Measurements from ENCODE around the gene PLEKHH3.
"Not testable (repeated sequence)": the region's sequence is repeated elsewhere in the genome, so short reads cannot be mapped to it uniquely, and the experiment has no call there.

Gene PLEKHH3

GRCh38 chr17:42670789-42671657 lies 5.8 kb downstream of the PLEKHH3 start:
- Mint-ChIP-seq H3K4me3 (peak overlapping the region; percentile 63), H3K9me3 (no peaks in the 10 kb centered on the region), H3K27ac (no peak overlapping the region), H3K4me1 (ENCODE audit: low read depth) (peaks cover 33% of the 10 kb centered on the region), H3K36me3 (ENCODE audit: low read depth) (peaks cover 18% of the 10 kb centered on the region), H3K27me3 (peaks cover 74% of the 10 kb centered on the region)
- intact Hi-C loops (cut with micrococcal nuclease) = no loop called here

GRCh38 chr17:42669977-42670788 lies 6.6 kb downstream of the PLEKHH3 start:
- Mint-ChIP-seq H3K4me1 (ENCODE audit: low read depth) (peaks cover 28% of the 10 kb centered on the region), H3K27ac (no peak overlapping the region), H3K9me3 (no peaks in the 10 kb centered on the region), H3K4me3 (peak overlapping the region; percentile 63), H3K36me3 (ENCODE audit: low read depth) (peaks cover 27% of the 10 kb centered on the region), H3K27me3 (peaks cover 67% of the 10 kb centered on the region)
- intact Hi-C loops (cut with micrococcal nuclease) = no loop called here

DNA sequence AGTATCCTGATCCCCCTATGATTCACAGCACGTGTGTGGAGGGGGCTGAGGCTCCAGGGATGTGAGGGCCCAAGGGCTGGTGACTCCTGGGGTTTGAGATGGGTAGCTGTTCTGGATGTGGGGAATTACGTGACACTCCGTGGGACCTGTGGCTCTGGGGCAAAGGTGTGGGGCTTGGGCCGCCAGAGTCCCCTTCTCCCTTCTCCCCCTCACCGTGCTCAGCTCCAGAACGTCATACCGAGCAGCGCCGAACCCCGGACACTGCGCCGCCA lies 7.2 kb downstream of the PLEKHH3 start:
- H3K27ac Mint-ChIP-seq = no peak overlapping the region
- H3K4me1 Mint-ChIP-seq (ENCODE audit: low read depth) = peaks cover 25% of the 10 kb centered on the region
- peak overlapping the region; percentile 18 for H3K4me3 Mint-ChIP-seq
- H3K9me3 Mint-ChIP-seq = no peaks in the 10 kb centered on the region
- intact Hi-C loops (cut with micrococcal nuclease) = no loop called here
- H3K36me3 Mint-ChIP-seq (ENCODE audit: low read depth) = peaks cover 28% of the 10 kb centered on the region
- H3K27me3 Mint-ChIP-seq = peaks cover 61% of the 10 kb centered on the region

GRCh38 chr17:42667088-42667951 lies 9.5 kb downstream of the PLEKHH3 start:
- intact Hi-C loops (cut with micrococcal nuclease) = no loop called here
- H3K27ac Mint-ChIP-seq = no peak overlapping the region

GRCh38 chr17:42666126-42666525 lies 10.7 kb downstream of the PLEKHH3 start:
- intact Hi-C loops (cut with micrococcal nuclease); H3K4me3 Mint-ChIP-seq; H3K27ac Mint-ChIP-seq; H3K4me1 Mint-ChIP-seq (ENCODE audit: low read depth); H3K9me3 Mint-ChIP-seq: not testable (repeated sequence)
- Mint-ChIP-seq H3K27me3 (peaks cover 27% of the 10 kb centered on the region), H3K36me3 (ENCODE audit: low read depth) (peaks cover 28% of the 10 kb centered on the region)

More at GRCh38 chr17:42667088-42667951, 9.5 kb downstream of the PLEKHH3 start:
- H3K9me3 Mint-ChIP-seq = no peaks in the 10 kb centered on the region
- H3K27me3 Mint-ChIP-seq = peaks cover 39% of the 10 kb centered on the region
- peaks cover 28% of the 10 kb centered on the region for H3K36me3 Mint-ChIP-seq (ENCODE audit: low read depth)
- no peak overlapping the region for H3K4me3 Mint-ChIP-seq
- peaks cover 18% of the 10 kb centered on the region for H3K4me1 Mint-ChIP-seq (ENCODE audit: low read depth)

GRCh38 chr17:42665581-42666001 lies 11.2 kb downstream of the PLEKHH3 start:
- Mint-ChIP-seq H3K36me3 (ENCODE audit: low read depth) (peaks cover 28% of the 10 kb centered on the region), H3K27ac (no peak overlapping the region), H3K9me3 (no peaks in the 10 kb centered on the region), H3K4me1 (ENCODE audit: low read depth) (peaks cover 5% of the 10 kb centered on the region), H3K27me3 (peaks cover 22% of the 10 kb centered on the region), H3K4me3 (no peak overlapping the region)
- intact Hi-C loops (cut with micrococcal nuclease) = no loop called here

- intact Hi-C loops (cut with micrococcal nuclease) = no loop called here
- H3K27me3 Mint-ChIP-seq = peaks cover 24% of the 10 kb centered on the region
- peaks cover 8% of the 10 kb centered on the region for H3K36me3 Mint-ChIP-seq (ENCODE audit: low read depth)
- no peak overlapping the region for H3K27ac Mint-ChIP-seq
- peaks cover 7% of the 10 kb centered on the region for H3K9me3 Mint-ChIP-seq
- peaks cover 22% of the 10 kb centered on the region for H3K4me1 Mint-ChIP-seq (ENCODE audit: low read depth)
- no peak overlapping the region for H3K4me3 Mint-ChIP-seq
Observed at GRCh38 chr17:42660692-42661345, 16.0 kb downstream of the PLEKHH3 start.

DNA sequence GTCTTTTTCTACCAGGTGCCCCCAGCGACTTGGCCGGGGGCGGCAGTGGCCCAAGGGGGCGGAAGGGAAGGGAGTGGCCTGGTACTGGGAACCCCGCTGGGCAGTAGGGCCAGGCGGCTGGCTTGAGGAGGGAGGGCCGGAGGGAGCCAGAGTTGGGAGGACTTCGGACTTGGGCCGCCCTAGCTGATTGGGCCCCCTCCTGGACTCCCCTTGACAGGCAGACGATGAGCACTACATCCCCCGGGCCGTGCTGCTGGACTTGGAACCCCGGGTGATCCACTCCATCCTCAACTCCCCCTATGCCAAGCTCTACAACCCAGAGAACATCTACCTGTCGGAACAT lies 16.9 kb downstream of the PLEKHH3 start:
- H3K4me3 Mint-ChIP-seq = peak overlapping the region; percentile 87
- H3K27me3 Mint-ChIP-seq = peaks cover 30% of the 10 kb centered on the region
- intact Hi-C loops (cut with micrococcal nuclease); H3K36me3 Mint-ChIP-seq (ENCODE audit: low read depth); H3K9me3 Mint-ChIP-seq: not testable (repeated sequence)
- H3K4me1 Mint-ChIP-seq (ENCODE audit: low read depth) = peaks cover 22% of the 10 kb centered on the region
- peak overlapping the region; percentile 82 for H3K27ac Mint-ChIP-seq

- Mint-ChIP-seq H3K36me3 (ENCODE audit: low read depth) (no peaks in the 10 kb centered on the region), H3K27ac (peak within 1 kb of the TSS; percentile 82), H3K4me3 (peak within 1 kb of the TSS; percentile 87), H3K27me3 (peaks cover 36% of the 10 kb centered on the region), H3K4me1 (ENCODE audit: low read depth) (peaks cover 22% of the 10 kb centered on the region), H3K9me3 (peaks cover 7% of the 10 kb centered on the region)
- intact Hi-C loops (cut with micrococcal nuclease) = no loop called here
Observed at GRCh38 chr17:42659079-42659931, 17.5 kb downstream of the PLEKHH3 start, which contains the start of gene TUBG2. Gene TUBG2, plus strand, starts transcription at chr17:42659284. Its CDS starts 220 bp downstream, at chr17:42659504.

DNA sequence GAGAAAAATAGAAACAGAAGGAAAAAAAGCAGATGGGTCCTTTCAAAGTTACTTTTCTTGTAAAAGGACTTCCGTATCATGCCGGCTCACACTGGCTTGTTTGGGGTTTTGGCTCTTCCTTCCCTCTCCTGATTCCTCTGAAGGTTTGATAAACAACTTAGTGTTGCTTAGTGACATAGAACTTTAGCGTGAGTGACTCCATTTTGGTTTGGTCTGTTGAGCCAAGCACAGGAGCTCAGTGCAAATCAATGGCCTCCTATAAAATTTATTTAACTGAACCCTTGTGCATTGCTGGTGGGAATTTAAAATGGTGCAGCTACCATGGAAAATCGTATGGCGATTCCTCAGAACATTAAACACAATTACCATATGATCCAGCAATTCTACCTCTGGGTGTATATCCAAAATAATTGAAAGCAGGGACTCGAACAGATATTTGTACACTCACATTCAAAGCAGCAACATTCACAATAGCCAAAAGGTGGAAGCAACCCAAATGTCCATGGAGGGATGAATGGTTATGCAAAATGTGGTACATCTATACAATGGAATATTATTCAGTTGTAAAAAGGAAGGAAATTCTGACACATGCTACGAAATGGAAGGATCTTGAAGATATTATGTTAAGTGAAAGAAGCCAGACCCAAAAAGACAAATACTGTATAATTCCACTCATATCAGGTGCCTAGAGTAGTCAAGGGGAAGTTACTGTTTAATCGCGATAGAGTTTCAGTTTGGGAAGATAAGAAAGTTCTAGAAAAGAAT lies 18.8 kb downstream of the PLEKHH3 start:
- H3K27ac Mint-ChIP-seq = no peak overlapping the region
- no peaks in the 10 kb centered on the region for H3K36me3 Mint-ChIP-seq (ENCODE audit: low read depth)
- peaks cover 32% of the 10 kb centered on the region for H3K4me1 Mint-ChIP-seq (ENCODE audit: low read depth)
- H3K27me3 Mint-ChIP-seq = peaks cover 49% of the 10 kb centered on the region
- H3K4me3 Mint-ChIP-seq = peak overlapping the region; percentile 2
- H3K9me3 Mint-ChIP-seq = peaks cover 7% of the 10 kb centered on the region
- intact Hi-C loops (cut with micrococcal nuclease) = no loop called here

GRCh38 chr17:42655528-42655927 lies 21.3 kb downstream of the PLEKHH3 start:
- Mint-ChIP-seq H3K4me3 (no peak overlapping the region), H3K9me3 (peaks cover 7% of the 10 kb centered on the region), H3K36me3 (ENCODE audit: low read depth) (no peaks in the 10 kb centered on the region), H3K27ac (no peak overlapping the region), H3K4me1 (ENCODE audit: low read depth) (peaks cover 32% of the 10 kb centered on the region), H3K27me3 (peaks cover 53% of the 10 kb centered on the region)
- intact Hi-C loops (cut with micrococcal nuclease) = no loop called here
